Measurements from ENCODE around the gene SLC15A3. TPM values are rescaled to one million over a fixed set of nuclear protein-coding genes. Genes with fewer than 3 reads are reported as not detected.

The SLC15A3 gene
- total RNA-seq, result 1 to 10 TPM; 3.5 to 4.1 TPM

- peak within 1 kb of the TSS; percentile 8 for H3K27ac Mint-ChIP-seq
- H3K36me3 Mint-ChIP-seq (ENCODE audit: insufficient read depth in 2 of 2), result no peaks in the 10 kb centered on the region
- H3K4me1 Mint-ChIP-seq (ENCODE audit: low read depth), result peaks cover 23% of the 10 kb centered on the region
- no peaks in the 10 kb centered on the region for H3K9me3 Mint-ChIP-seq
- peak within 1 kb of the TSS; percentile 72 to 86 for H3K4me3 Mint-ChIP-seq
- H3K27me3 Mint-ChIP-seq (ENCODE audit: low read depth), result peaks cover 18% of the 10 kb centered on the region
- ATAC-seq (replicated peaks in 1 of 2) (peak; percentile 64), DNase-seq (peak; percentile 28 to 37)
Observed at GRCh38 chr11:60951904-60952741, at the start of gene SLC15A3. Gene SLC15A3 (minus strand): TSS chr11:60952176. CDS start chr11:60951551, 625 bp downstream.

GRCh38 chr11:61000426-61000825 is 48.5 kb upstream of the SLC15A3 start:
- no peak for ATAC-seq (replicated peaks in 1 of 2)
- no peaks in the 10 kb centered on the region for H3K27me3 Mint-ChIP-seq (ENCODE audit: low read depth)
- H3K4me3 Mint-ChIP-seq, result no peak overlapping the region

DNA sequence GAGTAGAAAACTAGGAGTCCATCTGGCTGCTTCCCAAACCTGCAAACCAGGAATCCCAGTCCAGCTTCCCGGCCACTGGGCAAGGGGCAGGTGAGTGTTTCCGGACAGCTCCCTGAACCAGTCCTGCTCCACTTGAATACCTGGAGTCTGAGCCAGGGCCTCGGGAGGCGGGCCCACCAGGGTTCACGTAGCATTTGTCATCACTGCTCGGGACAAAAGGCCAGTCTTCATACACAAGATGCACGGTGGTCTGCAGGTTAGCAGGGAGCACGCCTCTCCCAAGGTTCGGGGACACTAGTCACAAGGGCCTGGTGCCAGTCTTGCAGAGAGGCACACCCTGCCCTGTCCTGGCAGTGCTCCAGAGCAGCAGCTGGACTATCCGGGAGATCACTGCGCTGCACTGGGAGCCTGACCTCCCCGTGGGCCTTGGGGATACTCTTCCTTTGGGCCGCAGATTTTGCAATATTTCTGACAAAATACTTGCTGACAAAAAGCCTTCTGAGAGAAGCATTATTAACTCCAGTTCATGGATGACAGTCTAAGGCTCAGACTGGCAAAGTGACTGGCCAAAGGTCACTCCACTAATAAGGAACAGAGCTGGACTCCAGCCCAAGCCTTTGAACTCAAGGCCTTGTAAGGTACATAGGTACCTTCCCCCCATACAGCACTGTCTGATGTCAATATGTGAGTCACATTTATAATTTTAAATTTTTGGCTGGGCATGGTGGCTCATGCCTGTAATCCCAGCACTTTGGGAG is 44.6 kb upstream of the SLC15A3 start:
- Mint-ChIP-seq H3K27me3 (ENCODE audit: low read depth) (no peaks in the 10 kb centered on the region), H3K4me3 (peak overlapping the region in 1 of 2 donors; percentile 7), H3K27ac (peak overlapping the region; percentile 58), H3K9me3 (no peaks in the 10 kb centered on the region), H3K4me1 (ENCODE audit: low read depth) (peaks cover 90% of the 10 kb centered on the region), H3K36me3 (ENCODE audit: insufficient read depth in 2 of 2) (peaks cover 10 to 34% of the 10 kb centered on the region in 2 donors)
- DNase-seq (no peak), ATAC-seq (replicated peaks in 1 of 2) (no peak)

More at GRCh38 chr11:61000426-61000825, 48.5 kb upstream of the SLC15A3 start:
- no peak for DNase-seq
- Mint-ChIP-seq H3K4me1 (ENCODE audit: low read depth) (peaks cover 92% of the 10 kb centered on the region), H3K27ac (peak overlapping the region; percentile 22), H3K36me3 (ENCODE audit: insufficient read depth in 2 of 2) (peaks cover 14 to 32% of the 10 kb centered on the region in 2 donors), H3K9me3 (no peaks in the 10 kb centered on the region)

- no peak for DNase-seq
- Mint-ChIP-seq H3K36me3 (ENCODE audit: insufficient read depth in 2 of 2) (peaks cover 12 to 41% of the 10 kb centered on the region in 2 donors), H3K27ac (peak overlapping the region; percentile 59), H3K9me3 (no peaks in the 10 kb centered on the region), H3K27me3 (ENCODE audit: low read depth) (no peaks in the 10 kb centered on the region), H3K4me1 (ENCODE audit: low read depth) (peaks cover 90% of the 10 kb centered on the region), H3K4me3 (peak overlapping the region; percentile 76 to 94)
- ATAC-seq (replicated peaks in 1 of 2), result no peak
Observed at GRCh38 chr11:60995798-60996197, 43.8 kb upstream of the SLC15A3 start.

DNA sequence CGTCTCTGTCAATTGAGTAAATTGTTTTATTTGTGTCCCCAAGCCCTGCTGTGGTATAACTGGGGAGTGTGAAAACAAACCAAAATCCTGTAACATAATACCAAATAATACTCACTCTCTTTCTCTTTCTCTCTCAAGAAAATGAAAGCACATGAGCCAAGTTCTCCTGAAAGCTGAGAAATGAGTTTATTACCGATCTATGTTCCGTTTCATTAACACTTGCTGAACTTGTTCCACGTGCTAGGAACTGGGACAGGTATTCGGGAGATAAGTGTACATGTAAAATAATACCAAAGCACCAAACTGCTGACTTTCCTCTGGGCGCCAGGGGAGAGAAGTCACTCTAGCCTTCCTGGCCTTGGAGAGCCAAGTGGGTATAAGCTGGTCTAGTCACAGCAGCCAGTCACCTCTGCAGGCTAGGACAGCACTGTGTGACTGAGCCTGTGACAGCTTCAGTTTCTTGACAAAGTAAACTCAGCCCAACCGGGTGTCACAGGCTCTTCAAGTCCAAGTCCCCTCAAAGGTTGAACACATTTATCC is 42.6 kb upstream of the SLC15A3 start:
- no peaks in the 10 kb centered on the region for H3K27me3 Mint-ChIP-seq (ENCODE audit: low read depth)
- DNase-seq, result peak in 1 of 2 donors; percentile 40
- peak; percentile 73 to 74 for ATAC-seq (replicated peaks in 1 of 2)
- peak overlapping the region; percentile 96 for H3K27ac Mint-ChIP-seq
- peaks cover 89% of the 10 kb centered on the region for H3K4me1 Mint-ChIP-seq (ENCODE audit: low read depth)
- peaks cover 14 to 43% of the 10 kb centered on the region in 2 donors for H3K36me3 Mint-ChIP-seq (ENCODE audit: insufficient read depth in 2 of 2)
- no peaks in the 10 kb centered on the region for H3K9me3 Mint-ChIP-seq
- peak overlapping the region; percentile 76 to 94 for H3K4me3 Mint-ChIP-seq

DNA sequence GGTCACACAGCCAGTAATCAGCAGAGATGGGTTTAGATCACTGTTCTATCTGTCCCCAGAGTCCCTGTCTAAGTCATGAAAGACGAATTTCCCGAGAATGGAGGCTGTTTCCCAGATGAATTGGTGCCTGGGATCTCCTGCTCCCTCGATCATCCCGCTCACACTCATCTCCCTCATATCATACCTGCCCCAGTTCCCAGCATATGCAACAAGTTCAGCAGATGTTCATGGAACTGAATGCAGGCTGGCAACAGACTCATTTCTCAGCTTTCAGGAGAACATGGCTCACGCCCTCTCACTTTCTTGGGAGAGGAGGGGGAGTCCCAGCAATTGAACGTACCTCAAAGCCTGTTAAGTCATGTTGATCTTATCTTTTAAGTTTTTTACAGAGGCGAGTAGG is 41.6 kb upstream of the SLC15A3 start:
- peaks cover 89% of the 10 kb centered on the region for H3K4me1 Mint-ChIP-seq (ENCODE audit: low read depth)
- peak overlapping the region; percentile 76 to 81 for H3K4me3 Mint-ChIP-seq
- DNase-seq (peak in 1 of 2 donors; percentile 56), ATAC-seq (replicated peaks in 1 of 2) (peak; percentile 55)
- H3K9me3 Mint-ChIP-seq, result no peaks in the 10 kb centered on the region
- H3K27ac Mint-ChIP-seq, result peak overlapping the region; percentile 84
- H3K27me3 Mint-ChIP-seq (ENCODE audit: low read depth), result no peaks in the 10 kb centered on the region
- peaks cover 17 to 45% of the 10 kb centered on the region in 2 donors for H3K36me3 Mint-ChIP-seq (ENCODE audit: insufficient read depth in 2 of 2)

- DNase-seq, result no peak
- Mint-ChIP-seq H3K4me3 (peak overlapping the region; percentile 76 to 81), H3K4me1 (ENCODE audit: low read depth) (peaks cover 89% of the 10 kb centered on the region), H3K27me3 (ENCODE audit: low read depth) (no peaks in the 10 kb centered on the region), H3K9me3 (no peaks in the 10 kb centered on the region), H3K27ac (peak overlapping the region; percentile 84), H3K36me3 (ENCODE audit: insufficient read depth in 2 of 2) (peaks cover 19 to 48% of the 10 kb centered on the region in 2 donors)
- no peak for ATAC-seq (replicated peaks in 1 of 2)
Observed at GRCh38 chr11:60992842-60993409, 41.0 kb upstream of the SLC15A3 start.

DNA sequence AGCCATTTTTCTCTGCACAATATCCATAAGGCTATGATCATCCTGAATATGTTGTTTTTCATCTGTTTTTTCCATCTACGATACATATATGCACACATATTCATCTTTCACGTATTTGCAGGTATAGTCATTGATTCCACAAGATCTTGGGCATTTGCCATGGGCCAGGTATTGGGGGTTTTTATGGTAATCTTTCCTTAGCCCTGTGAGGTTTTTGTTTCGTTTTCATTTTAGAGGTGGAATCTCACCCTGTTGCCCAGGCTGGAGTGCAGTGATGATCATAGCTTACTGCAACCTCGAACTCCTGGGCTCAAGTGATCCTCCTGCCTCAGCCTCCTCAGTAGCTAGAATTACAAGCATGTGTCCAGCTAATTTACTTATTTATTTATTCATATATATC is 39.5 kb upstream of the SLC15A3 start:
- DNase-seq (no peak), ATAC-seq (replicated peaks in 1 of 2) (peak in 1 of 2 donors; percentile 2)
- H3K4me3 Mint-ChIP-seq, result peak overlapping the region; percentile 69 to 70
- peaks cover 96% of the 10 kb centered on the region for H3K4me1 Mint-ChIP-seq (ENCODE audit: low read depth)
- peaks cover 25 to 53% of the 10 kb centered on the region in 2 donors for H3K36me3 Mint-ChIP-seq (ENCODE audit: insufficient read depth in 2 of 2)
- H3K9me3 Mint-ChIP-seq, result no peaks in the 10 kb centered on the region
- H3K27me3 Mint-ChIP-seq (ENCODE audit: low read depth), result no peaks in the 10 kb centered on the region
- peak overlapping the region; percentile 95 for H3K27ac Mint-ChIP-seq

- ATAC-seq (replicated peaks in 1 of 2) (no peak), DNase-seq (no peak)
- H3K4me3 Mint-ChIP-seq, result peak overlapping the region; percentile 79 to 98
- no peaks in the 10 kb centered on the region for H3K9me3 Mint-ChIP-seq
- peak overlapping the region; percentile 93 for H3K27ac Mint-ChIP-seq
- H3K4me1 Mint-ChIP-seq (ENCODE audit: low read depth), result peaks cover 96% of the 10 kb centered on the region
- peaks cover 25 to 50% of the 10 kb centered on the region in 2 donors for H3K36me3 Mint-ChIP-seq (ENCODE audit: insufficient read depth in 2 of 2)
- no peaks in the 10 kb centered on the region for H3K27me3 Mint-ChIP-seq (ENCODE audit: low read depth)
Observed at GRCh38 chr11:60989093-60989650, 37.2 kb upstream of the SLC15A3 start.

- ATAC-seq (replicated peaks in 1 of 2) (no peak), DNase-seq (no peak)
- H3K27me3 Mint-ChIP-seq (ENCODE audit: low read depth), result no peaks in the 10 kb centered on the region
- peak overlapping the region; percentile 79 to 98 for H3K4me3 Mint-ChIP-seq
- peak overlapping the region; percentile 93 for H3K27ac Mint-ChIP-seq
- peaks cover 96% of the 10 kb centered on the region for H3K4me1 Mint-ChIP-seq (ENCODE audit: low read depth)
- H3K36me3 Mint-ChIP-seq (ENCODE audit: insufficient read depth in 2 of 2), result peaks cover 27 to 52% of the 10 kb centered on the region in 2 donors
- no peaks in the 10 kb centered on the region for H3K9me3 Mint-ChIP-seq
Observed at GRCh38 chr11:60988658-60989057, 36.7 kb upstream of the SLC15A3 start.

- DNase-seq (peak; percentile 72 to 82), ATAC-seq (replicated peaks in 1 of 2) (peak; percentile 51 to 63)
- H3K4me1 Mint-ChIP-seq (ENCODE audit: low read depth), result peaks cover 96% of the 10 kb centered on the region
- peak overlapping the region; percentile 93 for H3K27ac Mint-ChIP-seq
- peak overlapping the region; percentile 79 to 98 for H3K4me3 Mint-ChIP-seq
- no peaks in the 10 kb centered on the region for H3K9me3 Mint-ChIP-seq
- H3K36me3 Mint-ChIP-seq (ENCODE audit: insufficient read depth in 2 of 2), result peaks cover 30 to 54% of the 10 kb centered on the region in 2 donors
- no peaks in the 10 kb centered on the region for H3K27me3 Mint-ChIP-seq (ENCODE audit: low read depth)
Observed at GRCh38 chr11:60987577-60988277, 35.8 kb upstream of the SLC15A3 start.

Measured in activated T-cell treated with anti-CD3 and anti-CD28 coated beads, Interleukin-2, amount 50 U/mL, for 72 hours (primary cell).